ENCODE measurements around the gene ALDH3B2. TPM values are rescaled to one million over a fixed set of nuclear protein-coding genes. Genes with fewer than 3 reads are reported as not detected.

Gene ALDH3B2
- total RNA-seq, 1 donor from 2014 or later = not detected

GRCh38 chr11:67651976-67652781 lies 22.2 kb downstream of the ALDH3B2 start:
- ChIA-PET POLR2A (interaction anchor here (0.8 to 2.9 kb wide), 2 partner anchors 69 to 299 kb away, joined by 5 to 11 read pairs; partner anchors contain the start of genes GSTP1 and POLD4), CTCF (interaction anchor here (2.0 kb wide), 1 partner anchor 15 kb away, joined by 6 read pairs; no protein-coding TSS in a partner anchor)
- Mint-ChIP-seq H3K27me3 (no peaks in the 10 kb centered on the region), H3K36me3 (ENCODE audit: low read depth) (no peaks in the 10 kb centered on the region), H3K4me3 (no peak overlapping the region), H3K9me3 (peaks cover 3% of the 10 kb centered on the region), H3K27ac (no peak overlapping the region), H3K4me1 (peaks cover 39% of the 10 kb centered on the region)
- ATAC-seq (ENCODE audit: low read depth) (no peak), DNase-seq (no peak)
- no peak for TF ChIP-seq CTCF (IDR thresholded peaks at IDR 0.05)
- intact Hi-C loops (cut with micrococcal nuclease) = no loop called here

- H3K27me3 Mint-ChIP-seq = no peaks in the 10 kb centered on the region
- no peak for DNase-seq
- peak overlapping the region; percentile 88 for H3K4me3 Mint-ChIP-seq
- peak overlapping the region; percentile 89 for H3K27ac Mint-ChIP-seq
- H3K4me1 Mint-ChIP-seq = peaks cover 60% of the 10 kb centered on the region
- no peaks in the 10 kb centered on the region for H3K9me3 Mint-ChIP-seq
- ChIA-PET CTCF (interaction anchor here (0.7 to 4.2 kb wide), 6 partner anchors 9 to 21 kb away, joined by 3 to 55 read pairs (median 4); partner anchors contain the start of gene NUDT8), POLR2A (interaction anchor here (0.5 to 7.2 kb wide), 8 partner anchors 20 to 404 kb away, joined by 3 to 43 read pairs (median 4); partner anchors contain the start of genes CORO1B, GSTP1, NUDT8 and PPP1CA)
- intact Hi-C loops (cut with micrococcal nuclease) = no loop called here
- no peaks in the 10 kb centered on the region for H3K36me3 Mint-ChIP-seq (ENCODE audit: low read depth)
- no peak for TF ChIP-seq CTCF (IDR thresholded peaks at IDR 0.05)
- no peak for ATAC-seq (ENCODE audit: low read depth)
Observed at GRCh38 chr11:67649634-67650510, 24.6 kb downstream of the ALDH3B2 start.

GRCh38 chr11:67648796-67649613 lies 25.4 kb downstream of the ALDH3B2 start:
- H3K4me3 Mint-ChIP-seq = peak overlapping the region; percentile 48
- H3K27me3 Mint-ChIP-seq = peaks cover 2% of the 10 kb centered on the region
- no peak for DNase-seq
- H3K27ac Mint-ChIP-seq = no peak overlapping the region
- TF ChIP-seq CTCF (IDR thresholded peaks at IDR 0.05) = no peak
- intact Hi-C loops (cut with micrococcal nuclease) = loop anchor here (1.0 kb wide), 2 partner anchors 10 to 19 kb away; no protein-coding TSS in a partner anchor
- ChIA-PET POLR2A (interaction anchor here (1.0 to 7.2 kb wide), 6 partner anchors 17 to 295 kb away, joined by 3 to 43 read pairs (median 6); partner anchors contain the start of genes GSTP1, NUDT8 and PPP1CA), CTCF (interaction anchor here (0.8 to 4.2 kb wide), 9 partner anchors 10 to 73 kb away, joined by 3 to 55 read pairs (median 6); partner anchors contain the start of gene NUDT8)
- ATAC-seq (ENCODE audit: low read depth) = no peak
- peaks cover 66% of the 10 kb centered on the region for H3K4me1 Mint-ChIP-seq
- no peaks in the 10 kb centered on the region for H3K36me3 Mint-ChIP-seq (ENCODE audit: low read depth)
- H3K9me3 Mint-ChIP-seq = no peaks in the 10 kb centered on the region

- peak; percentile 82 for TF ChIP-seq CTCF (IDR thresholded peaks at IDR 0.05)
- intact Hi-C loops (cut with micrococcal nuclease) = loop anchor here (1.0 kb wide), 2 partner anchors 11 to 18 kb away; no protein-coding TSS in a partner anchor
- CTCF ChIA-PET = interaction anchor here (0.5 to 4.2 kb wide), 10 partner anchors 11 to 73 kb away, joined by 3 to 55 read pairs (median 6); partner anchors contain the start of gene NUDT8
- peak overlapping the region; percentile 50 for H3K27ac Mint-ChIP-seq
- ATAC-seq (ENCODE audit: low read depth) (peak; percentile 85), DNase-seq (peak; percentile 59)
- no peaks in the 10 kb centered on the region for H3K36me3 Mint-ChIP-seq (ENCODE audit: low read depth)
- peaks cover 2% of the 10 kb centered on the region for H3K27me3 Mint-ChIP-seq
- peak overlapping the region; percentile 53 for H3K4me3 Mint-ChIP-seq
- H3K4me1 Mint-ChIP-seq = peaks cover 67% of the 10 kb centered on the region
- no peaks in the 10 kb centered on the region for H3K9me3 Mint-ChIP-seq
- POLR2A ChIA-PET = interaction anchor here (1.0 to 7.2 kb wide), 7 partner anchors 10 to 294 kb away, joined by 3 to 43 read pairs (median 5); partner anchors contain the start of genes GSTP1, NUDT8 and PPP1CA
Observed at GRCh38 chr11:67648140-67648795, 26.2 kb downstream of the ALDH3B2 start.

All from activated B cell treated with CpG ODN at 0.5 μM for 24 hours (primary cell).